Astrocyte (in vitro differentiated cells and primary cell): ENCODE data around the gene MTA3.

ENCODE experiments used
- EZH2 ChIP-seq: IDR thresholded peaks from 2 replicates; pipeline ENCODE4 v1.6.1; 2012; ENCODE audit warnings: mild to moderate bottlenecking, low read length, inconsistent platforms; ENCODE audit not compliant: insufficient read depth
- TF ChIP-seq, protein P1 (sequence below): IDR thresholded peaks from 2 replicates; pipeline ENCODE4 v1.5.1; 2011; ENCODE audit warnings: low read depth, mild to moderate bottlenecking, inconsistent platforms, low read length, moderate library complexity; ENCODE audit not compliant: insufficient read depth

DNA sequence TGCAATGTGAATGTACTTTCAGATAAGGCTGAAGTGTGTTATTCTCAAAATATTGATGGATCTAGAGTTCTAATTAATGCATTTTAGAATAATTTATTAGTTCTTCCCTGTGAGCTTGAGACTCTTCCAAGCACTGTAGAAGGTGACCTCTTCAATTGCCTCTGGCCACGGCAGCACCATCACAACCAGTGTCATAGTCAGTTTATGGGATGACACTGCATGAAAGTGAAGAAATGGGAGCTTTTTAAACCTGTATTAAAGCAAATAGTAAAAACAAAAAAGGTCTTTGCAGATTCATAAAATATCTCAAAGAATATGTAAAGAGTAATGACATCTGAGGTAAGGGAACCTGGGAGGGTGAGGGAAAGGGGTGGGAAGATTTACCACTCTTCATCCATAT is 143.5 kb downstream of the MTA3 start:
- TF ChIP-seq, protein P1, sequence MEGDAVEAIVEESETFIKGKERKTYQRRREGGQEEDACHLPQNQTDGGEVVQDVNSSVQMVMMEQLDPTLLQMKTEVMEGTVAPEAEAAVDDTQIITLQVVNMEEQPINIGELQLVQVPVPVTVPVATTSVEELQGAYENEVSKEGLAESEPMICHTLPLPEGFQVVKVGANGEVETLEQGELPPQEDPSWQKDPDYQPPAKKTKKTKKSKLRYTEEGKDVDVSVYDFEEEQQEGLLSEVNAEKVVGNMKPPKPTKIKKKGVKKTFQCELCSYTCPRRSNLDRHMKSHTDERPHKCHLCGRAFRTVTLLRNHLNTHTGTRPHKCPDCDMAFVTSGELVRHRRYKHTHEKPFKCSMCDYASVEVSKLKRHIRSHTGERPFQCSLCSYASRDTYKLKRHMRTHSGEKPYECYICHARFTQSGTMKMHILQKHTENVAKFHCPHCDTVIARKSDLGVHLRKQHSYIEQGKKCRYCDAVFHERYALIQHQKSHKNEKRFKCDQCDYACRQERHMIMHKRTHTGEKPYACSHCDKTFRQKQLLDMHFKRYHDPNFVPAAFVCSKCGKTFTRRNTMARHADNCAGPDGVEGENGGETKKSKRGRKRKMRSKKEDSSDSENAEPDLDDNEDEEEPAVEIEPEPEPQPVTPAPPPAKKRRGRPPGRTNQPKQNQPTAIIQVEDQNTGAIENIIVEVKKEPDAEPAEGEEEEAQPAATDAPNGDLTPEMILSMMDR: no peak
- TF ChIP-seq EZH2: no peak
